ENCODE results near the gene BEAN1. TPM values are rescaled to one million over a fixed set of nuclear protein-coding genes. Genes with fewer than 3 reads are reported as not detected.
A peak's percentile ranks its signal among the peaks of the same experiment; 100 is the strongest.

Gene BEAN1
- polyA plus RNA-seq, 3 donors = 0.12 to 0.81 TPM; not detected in 1

- Histone ChIP-seq H3K27ac (ENCODE audit: low read depth in 1 of 2, low read length in 2 of 2) (peak overlapping the region; percentile 99), H3K9ac (ENCODE audit: insufficient read depth, low read length, poor library complexity, severe bottlenecking) (peak overlapping the region; percentile 63), H3K36me3 (replicated peaks in 1 of 2; ENCODE audit: control insufficient read depth in 1 of 2, insufficient read depth in 2 of 2, low read length in 2 of 2) (peaks cover 13 to 15% of the 10 kb centered on the region in 2 donors), H3K27me3 (ENCODE audit: control insufficient read depth in 2 of 2, insufficient read depth in 2 of 2, low read length in 2 of 2) (no peaks in the 10 kb centered on the region), H3K4me1 (ENCODE audit: control insufficient read depth in 1 of 2, insufficient read depth in 2 of 2, low read length in 2 of 2) (peaks cover 86 to 92% of the 10 kb centered on the region in 2 donors), H2AFZ (ENCODE audit: insufficient read depth, low read depth, low read length, poor library complexity, severe bottlenecking) (no peak overlapping the region), H3K9me3 (replicated peaks in 1 of 2; ENCODE audit: control insufficient read depth in 1 of 2, insufficient read depth in 1 of 2, low read length in 2 of 2) (no peaks in the 10 kb centered on the region), H4K20me1 (ENCODE audit: insufficient read depth, low read length) (no peaks in the 10 kb centered on the region), H3K79me2 (ENCODE audit: insufficient read depth, low read length) (peaks cover 10% of the 10 kb centered on the region), H3K4me3 (replicated peaks in 1 of 3; ENCODE audit: low read depth in 2 of 3, low read length in 3 of 3) (no peak overlapping the region), H3K4me2 (replicated peaks; ENCODE audit: extremely low read depth, low read length, poor library complexity, severe bottlenecking) (peak overlapping the region; percentile 17)
- peaks cover 45 to 63% of the 10 kb centered on the region in 2 donors for H3K36me3 Mint-ChIP-seq
- WGBS (ENCODE audit: insufficient coverage) = 0% methylated on average over 7 of the region's 9 CpGs
- peak overlapping the region; percentile 99 to 100 (median 100) for H3K27ac Mint-ChIP-seq
- H3K9me3 Mint-ChIP-seq = peaks cover 0 to 2% (median 0%) of the 10 kb centered on the region in 7 donors
- H3K4me1 Mint-ChIP-seq = peaks cover 94% of the 10 kb centered on the region
- TF ChIP-seq, protein P1, sequence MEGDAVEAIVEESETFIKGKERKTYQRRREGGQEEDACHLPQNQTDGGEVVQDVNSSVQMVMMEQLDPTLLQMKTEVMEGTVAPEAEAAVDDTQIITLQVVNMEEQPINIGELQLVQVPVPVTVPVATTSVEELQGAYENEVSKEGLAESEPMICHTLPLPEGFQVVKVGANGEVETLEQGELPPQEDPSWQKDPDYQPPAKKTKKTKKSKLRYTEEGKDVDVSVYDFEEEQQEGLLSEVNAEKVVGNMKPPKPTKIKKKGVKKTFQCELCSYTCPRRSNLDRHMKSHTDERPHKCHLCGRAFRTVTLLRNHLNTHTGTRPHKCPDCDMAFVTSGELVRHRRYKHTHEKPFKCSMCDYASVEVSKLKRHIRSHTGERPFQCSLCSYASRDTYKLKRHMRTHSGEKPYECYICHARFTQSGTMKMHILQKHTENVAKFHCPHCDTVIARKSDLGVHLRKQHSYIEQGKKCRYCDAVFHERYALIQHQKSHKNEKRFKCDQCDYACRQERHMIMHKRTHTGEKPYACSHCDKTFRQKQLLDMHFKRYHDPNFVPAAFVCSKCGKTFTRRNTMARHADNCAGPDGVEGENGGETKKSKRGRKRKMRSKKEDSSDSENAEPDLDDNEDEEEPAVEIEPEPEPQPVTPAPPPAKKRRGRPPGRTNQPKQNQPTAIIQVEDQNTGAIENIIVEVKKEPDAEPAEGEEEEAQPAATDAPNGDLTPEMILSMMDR (IDR thresholded peaks at IDR 0.05) = no peak
- H3K4me3 Mint-ChIP-seq = peak overlapping the region; percentile 43 to 50
- intact Hi-C loops (cut with micrococcal nuclease) = loop anchor here in 1 of 2 donors (2.0 to 10.0 kb wide), 2 partner anchors 63 to 1561 kb away; partner anchors contain the start of gene NFATC3
- DNase-seq = peak in 2 of 3 donors; percentile 20 to 53
- H3K27me3 Mint-ChIP-seq (ENCODE audit: low read depth in 3 of 3) = peaks cover 0 to 2% (median 2%) of the 10 kb centered on the region in 3 donors
These were observed 96.8 kb downstream of the BEAN1 start for GRCh38 chr16:66523861-66524354.

DNA sequence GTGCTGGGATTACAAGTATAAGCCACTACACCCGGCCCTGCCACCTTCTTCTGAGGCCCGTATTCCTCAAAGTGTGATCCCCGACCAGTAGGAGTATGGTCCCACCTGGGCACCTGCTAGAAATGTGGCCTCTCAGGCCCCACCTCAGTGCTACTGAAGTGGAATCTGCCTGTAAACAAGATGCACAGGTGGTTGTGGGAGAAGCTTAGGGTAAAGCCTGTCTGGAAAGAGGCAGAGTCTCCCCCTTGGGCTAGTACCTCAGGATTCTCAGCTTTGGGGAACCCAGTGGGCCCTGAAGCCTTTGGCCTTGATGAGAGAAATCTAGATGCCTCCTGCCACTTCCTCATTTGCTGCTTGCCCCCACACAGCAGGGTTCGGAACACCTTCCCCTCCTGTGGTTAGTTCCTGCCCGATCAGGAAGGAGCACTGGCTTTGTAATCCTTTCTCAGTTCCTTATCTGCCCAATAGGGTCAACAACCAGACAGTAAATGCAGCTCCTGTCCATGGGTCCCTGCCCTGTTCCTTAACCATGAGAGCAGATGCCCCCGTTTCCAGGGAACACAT lies 97.6 kb downstream of the BEAN1 start:
- no peaks in the 10 kb centered on the region for H3K9me3 ChIP-seq (replicated peaks in 1 of 2; ENCODE audit: control insufficient read depth in 1 of 2, insufficient read depth in 1 of 2, low read length in 2 of 2)
- H3K27ac ChIP-seq (ENCODE audit: low read depth in 1 of 2, low read length in 2 of 2) = peak overlapping the region; percentile 99
- peaks cover 21 to 23% of the 10 kb centered on the region in 2 donors for H3K36me3 ChIP-seq (replicated peaks in 1 of 2; ENCODE audit: control insufficient read depth in 1 of 2, insufficient read depth in 2 of 2, low read length in 2 of 2)
- Mint-ChIP-seq H3K4me1 (peaks cover 86% of the 10 kb centered on the region), H3K36me3 (peaks cover 53 to 63% of the 10 kb centered on the region in 2 donors), H3K27me3 (ENCODE audit: low read depth in 3 of 3) (peaks cover 0 to 2% (median 2%) of the 10 kb centered on the region in 3 donors), H3K9me3 (peaks cover 0 to 2% (median 0%) of the 10 kb centered on the region in 7 donors), H3K4me3 (peak overlapping the region in 1 of 2 donors; percentile 26), H3K27ac (peak overlapping the region; percentile 99 to 100 (median 100))
- H3K27me3 ChIP-seq (ENCODE audit: control insufficient read depth in 2 of 2, insufficient read depth in 2 of 2, low read length in 2 of 2) = no peaks in the 10 kb centered on the region
- H3K4me1 ChIP-seq (ENCODE audit: control insufficient read depth in 1 of 2, insufficient read depth in 2 of 2, low read length in 2 of 2) = peaks cover 79 to 84% of the 10 kb centered on the region in 2 donors
- H3K4me2 ChIP-seq (replicated peaks; ENCODE audit: extremely low read depth, low read length, poor library complexity, severe bottlenecking) = peak overlapping the region; percentile 46
- no peaks in the 10 kb centered on the region for H4K20me1 ChIP-seq (ENCODE audit: insufficient read depth, low read length)
- peaks cover 5% of the 10 kb centered on the region for H3K79me2 ChIP-seq (ENCODE audit: insufficient read depth, low read length)
- 0% methylated on average over 3 of the region's 6 CpGs for WGBS (ENCODE audit: insufficient coverage)
- H2AFZ ChIP-seq (ENCODE audit: insufficient read depth, low read depth, low read length, poor library complexity, severe bottlenecking) = no peak overlapping the region
- TF ChIP-seq, protein P1 (IDR thresholded peaks at IDR 0.05) = peak; percentile 43
- H3K9ac ChIP-seq (ENCODE audit: insufficient read depth, low read length, poor library complexity, severe bottlenecking) = peak overlapping the region; percentile 63
- peak; percentile 93 to 98 (median 96) for DNase-seq
- intact Hi-C loops (cut with micrococcal nuclease) = loop anchor here in 1 of 2 donors (2.0 to 10.0 kb wide), 2 partner anchors 62 to 1560 kb away; partner anchors contain the start of gene NFATC3
- H3K4me3 ChIP-seq (replicated peaks in 1 of 3; ENCODE audit: low read depth in 2 of 3, low read length in 3 of 3) = peak overlapping the region in 1 of 3 experiments; percentile 27
